Heart left ventricle (tissue), 16 donors: ENCODE measurements around the gene VPS52. TPM values are rescaled to one million over a fixed set of nuclear protein-coding genes. Genes with fewer than 3 reads are reported as not detected.

Experiments used
- ATAC-seq, 4 donors: fragments of 200-7000 bp; cut with Tn5 transposase; one replicate each; pipeline ENCODE4 v1.9.1; 2020 to 2022; ENCODE audit warnings: moderate library complexity in 4 of 4, mild to moderate bottlenecking in 3 of 4, moderate number of reproducible peaks in 1 of 4
- DNase-seq, 5 donors: peaks; one replicate each; pipeline ENCODE4 v3.0.0-alpha.2; 2020
- H3K27ac ChIP-seq, 12 donors: fragments of 200-600 bp; sonication (generic) in 4 of 12; one replicate each; pipeline versions ENCODE4 v1.5.0 to v1.8.0; 2016 to 2022; ENCODE audit warnings: mild to moderate bottlenecking in 2 of 12
- H3K27me3 ChIP-seq, 9 donors: fragments of 200-600 bp; sonication (generic) in 2 of 9; one replicate each; pipeline versions ENCODE4 v1.5.1 to v1.8.0; 2016 to 2022; ENCODE audit warnings: mild to moderate bottlenecking in 3 of 9
- H3K36me3 ChIP-seq, 9 donors: fragments of 200-600 bp; sonication (generic) in 2 of 9; one replicate each; pipeline versions ENCODE4 v1.5.0 to v1.8.0; 2018 to 2022; ENCODE audit warnings: mild to moderate bottlenecking in 2 of 9
- H3K4me1 ChIP-seq, 12 donors: fragments of 200-600 bp; sonication (generic) in 4 of 12; one replicate each; pipeline versions ENCODE4 v1.5.0 to v1.8.0; 2016 to 2022; ENCODE audit warnings: mild to moderate bottlenecking in 3 of 12
- H3K4me3 ChIP-seq, 12 donors: fragments of 200-600 bp; sonication (generic) in 4 of 12; one replicate each; pipeline versions ENCODE4 v1.5.0 to v1.8.0; 2017 to 2022; ENCODE audit warnings: mild to moderate bottlenecking in 9 of 12, moderate library complexity in 4 of 12
- H3K9me3 ChIP-seq, 12 donors: fragments of 200-600 bp; sonication (generic) in 4 of 12; one replicate each; pipeline versions ENCODE4 v1.5.0 to v1.8.0; 2016 to 2022; ENCODE audit warnings: mild to moderate bottlenecking in 1 of 12
- CTCF ChIP-seq, 12 donors: fragments of 200-600 bp; sonication (generic) in 4 of 12; IDR thresholded peaks; one replicate each; pipeline versions ENCODE4 v1.5.0 to v1.8.0; 2018 to 2022; ENCODE audit warnings: antibody characterized with exemption in 12 of 12, mild to moderate bottlenecking in 5 of 12
- POLR2A ChIP-seq, 2 donors: fragments of 450-650 bp; IDR thresholded peaks; one replicate each; pipeline ENCODE4 v1.6.1; 2017; ENCODE audit warnings: antibody characterized with exemption in 2 of 2, mild to moderate bottlenecking in 2 of 2, moderate library complexity in 2 of 2
- WGBS, 4 donors: extraction: QIAGEN DNeasy Blood & Tissue Kit in 2 of 4; methylation state at CpG; one replicate each; pipeline versions ENCODE4 v1.1.5 to v1.1.7; 2013 to 2018; 5-methylcytosine and 5-hydroxymethylcytosine counted together
- intact Hi-C, 10 donors: fragments of 100-400 bp; cut with DNase I; formaldehyde crosslinking; loops; one replicate each; pipeline versions ENCODE4 v1.11.1 to v1.14.2; 2022
- polyA plus RNA-seq, 2 donors: library from polyadenylated mRNA; stranded (reverse); fragments of 200-250 nt; gene quantifications; one replicate each; pipeline ENCODE4 v1.2.3, GENCODE V29; 2013
- total RNA-seq, 9 donors: library from RNA; depleted of rRNA in 2 of 9; stranded (reverse); fragments of >200 nt in 2 of 9; fragmentation: NEBNext Ultra II Directional in 3 of 9; extraction: Animal tissue kit (Norgen Biotek cat#: 25700) in 3 of 9; gene quantifications; one replicate each; pipeline versions ENCODE4 v1.1.0 to v1.2.4, GENCODE V29; 2016 to 2023
- donor health status: ischemic (EF 13 %, LVEDD 7.1; RV severe dilation, severe dysfunction).
- donor health status: healthy with polysubstance abuse.
- donor health status: DM: no; HTN: yes; CAD: no.
- donor health status: DM: no; HTN: no; CAD: no.
- donor health status: ischemic (EF 25% LVEDD 6.9; RV normal size, moderate dysfunction).
- donor health status: ischemic (EF 25% LVEDD 5.7; RV mildly dilated, moderate dysfunction).
- donor health status: healthy.
- donor health status: DM: yes; HTN: yes; CAD: no.
- donor health status: ischemic (EF 35%, LVEDD 5.7; RV mildly dilated, moderate dysfunction).
- donor health status: nonischemic (EF 11% LVEDD 7.7; RV severe dilation, severe dysfunction).
- donor health status: DM: yes; HTN: yes; CAD: no.
- donor health status: PGD.
- donor health status: ischemic (EF 29% LVEDD 5.4; RV normal size, mild dysfunction).
- donor health status: nonischemic (EF 23%, LVEDD 6.1; RV moderate dilation, normal function).

The VPS52 gene
- total and polyA plus RNA-seq, 11 donors = 25.1 to 47.0 (median 33.0) TPM

GRCh38 chr6:33312361-33313104, 40.9 kb upstream of the VPS52 start:
- H3K4me3 ChIP-seq = peak overlapping the region; percentile 64 to 99 (median 93)
- WGBS, 4 donors = 6 to 9% (median 7%) methylated on average over 24 to 29 of the region's 29 CpGs
- DNase-seq = peak in 4 of 5 donors; percentile 60 to 66 (median 64)
- no peaks in the 10 kb centered on the region for H3K9me3 ChIP-seq
- peaks cover 0 to 45% (median 36%) of the 10 kb centered on the region in 9 donors for H3K36me3 ChIP-seq
- TF ChIP-seq POLR2A (IDR thresholded peaks at IDR 0.05) (no peak), CTCF (IDR thresholded peaks at IDR 0.05) (no peak)
- H3K27me3 ChIP-seq = no peaks in the 10 kb centered on the region
- ATAC-seq = peak in 2 of 4 donors; percentile 14 to 19
- H3K4me1 ChIP-seq = peaks cover 0 to 66% (median 33%) of the 10 kb centered on the region in 12 donors
- intact Hi-C loops = loop anchor here in 1 of 10 donors (2.0 to 5.0 kb wide), 2 partner anchors 14 to 35 kb away; partner anchors contain the start of genes B3GALT4 and RGL2
- peak overlapping the region; percentile 85 to 99 (median 97) for H3K27ac ChIP-seq

GRCh38 chr6:33306356-33306755, 34.7 kb upstream of the VPS52 start:
- no peak for TF ChIP-seq POLR2A (IDR thresholded peaks at IDR 0.05)
- no peak for TF ChIP-seq CTCF (IDR thresholded peaks at IDR 0.05)
- no peaks in the 10 kb centered on the region for H3K9me3 ChIP-seq
- H3K4me3 ChIP-seq = no peak overlapping the region
- DNase-seq (no peak), ATAC-seq (no peak)
- H3K27ac ChIP-seq = no peak overlapping the region
- no peaks in the 10 kb centered on the region for H3K27me3 ChIP-seq
- H3K36me3 ChIP-seq = peaks cover 0 to 96% (median 80%) of the 10 kb centered on the region in 9 donors
- H3K4me1 ChIP-seq = peaks cover 0 to 59% (median 6%) of the 10 kb centered on the region in 12 donors
- 84 to 90% (median 88%) methylated on average over 4 of the region's 4 CpGs for WGBS, 4 donors
- intact Hi-C loops = no loop called here

- H3K36me3 ChIP-seq = peaks cover 0 to 93% (median 71%) of the 10 kb centered on the region in 9 donors
- DNase-seq (no peak), ATAC-seq (peak in 1 of 4 donors; percentile 9)
- TF ChIP-seq CTCF (IDR thresholded peaks at IDR 0.05) = no peak
- TF ChIP-seq POLR2A (IDR thresholded peaks at IDR 0.05) = no peak
- H3K4me3 ChIP-seq = no peak overlapping the region
- WGBS, 4 donors = 80 to 86% (median 83%) methylated on average over 8 of the region's 8 CpGs
- no peaks in the 10 kb centered on the region for H3K27me3 ChIP-seq
- no peaks in the 10 kb centered on the region for H3K9me3 ChIP-seq
- intact Hi-C loops = no loop called here
- peaks cover 0 to 61% (median 14%) of the 10 kb centered on the region in 12 donors for H3K4me1 ChIP-seq
- H3K27ac ChIP-seq = no peak overlapping the region
These were observed 33.4 kb upstream of the VPS52 start for GRCh38 chr6:33305052-33305451.

DNA sequence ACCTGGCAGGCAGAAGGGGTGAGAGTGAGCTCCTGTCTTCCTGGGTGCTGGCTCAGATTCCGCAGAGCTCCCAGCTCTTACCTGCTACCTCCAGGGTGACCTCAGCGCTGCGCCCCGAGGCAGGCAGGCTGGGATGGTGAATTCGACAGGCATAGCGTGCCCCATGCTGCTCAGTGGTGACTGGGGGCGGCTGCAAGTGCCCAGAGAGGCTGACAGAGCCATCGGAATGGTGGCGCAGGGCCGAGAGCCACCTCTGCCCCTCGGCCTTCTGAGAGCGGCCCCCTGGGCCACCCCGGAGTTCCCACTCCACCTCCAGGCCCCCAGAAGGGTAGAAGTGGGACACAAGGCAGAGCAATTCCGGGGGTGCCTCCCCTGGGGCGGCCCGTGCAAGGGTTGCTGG, 32.5 kb upstream of the VPS52 start:
- Histone ChIP-seq H3K27ac (no peak overlapping the region), H3K36me3 (peaks cover 0 to 86% (median 67%) of the 10 kb centered on the region in 9 donors), H3K27me3 (no peaks in the 10 kb centered on the region), H3K4me3 (no peak overlapping the region), H3K9me3 (no peaks in the 10 kb centered on the region), H3K4me1 (peaks cover 0 to 55% (median 16%) of the 10 kb centered on the region in 12 donors)
- ATAC-seq (no peak), DNase-seq (no peak)
- no peak for TF ChIP-seq CTCF (IDR thresholded peaks at IDR 0.05)
- TF ChIP-seq POLR2A (IDR thresholded peaks at IDR 0.05) = no peak
- 85 to 89% (median 88%) methylated on average over 11 to 16 of the region's 16 CpGs for WGBS, 4 donors
- intact Hi-C loops = no loop called here
